NCI-H146 (cell line): Measurements from ENCODE around the gene S100P.

Experiments
- DNase-seq: peaks from one replicate; lab custom pipeline; 2025; lab: John Stamatoyannopoulos, UW

The S100P gene

GRCh38 chr4:6673191-6673659 is 20.5 kb upstream of the S100P start:
- DNase-seq, result peak; percentile 42

DNA sequence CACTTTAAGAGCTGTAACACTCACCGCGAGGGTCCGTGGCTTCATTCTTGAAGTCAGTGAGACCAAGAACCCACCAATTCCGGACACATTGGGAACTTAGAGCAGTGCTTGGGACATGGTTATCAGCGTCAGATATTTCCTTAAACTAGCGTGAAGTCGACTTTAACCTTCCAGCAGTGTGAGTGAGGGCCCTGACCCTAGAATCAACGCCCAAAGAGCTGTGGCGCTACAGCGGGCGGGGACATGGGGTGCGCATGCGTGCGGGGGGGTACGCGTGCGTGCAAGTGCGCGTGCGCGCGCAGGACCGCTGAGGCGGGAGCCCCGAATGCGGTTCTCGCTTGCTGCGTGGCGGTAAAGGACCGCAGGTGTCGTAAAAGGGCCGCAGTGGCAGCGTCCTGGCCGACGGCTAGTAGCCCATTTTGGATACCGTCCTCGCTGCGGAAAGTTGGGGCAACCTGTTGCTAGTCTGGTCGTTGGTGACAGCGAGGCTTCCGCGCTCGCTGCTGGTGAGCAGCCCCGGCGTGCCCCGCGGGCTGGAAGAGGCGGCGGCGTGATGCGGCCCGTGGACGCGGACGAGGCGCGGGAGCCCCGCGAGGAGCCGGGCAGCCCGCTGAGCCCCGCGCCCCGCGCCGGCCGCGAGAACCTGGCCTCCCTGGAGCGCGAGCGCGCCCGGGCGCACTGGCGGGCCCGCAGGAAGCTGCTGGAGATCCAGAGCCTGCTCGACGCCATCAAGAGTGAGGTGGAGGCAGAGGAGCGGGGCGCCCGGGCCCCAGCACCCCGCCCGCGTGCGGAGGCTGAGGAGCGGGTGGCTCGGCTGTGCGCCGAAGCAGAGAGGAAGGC is 19.8 kb upstream of the S100P start:
- peak; percentile 96 for DNase-seq

DNA sequence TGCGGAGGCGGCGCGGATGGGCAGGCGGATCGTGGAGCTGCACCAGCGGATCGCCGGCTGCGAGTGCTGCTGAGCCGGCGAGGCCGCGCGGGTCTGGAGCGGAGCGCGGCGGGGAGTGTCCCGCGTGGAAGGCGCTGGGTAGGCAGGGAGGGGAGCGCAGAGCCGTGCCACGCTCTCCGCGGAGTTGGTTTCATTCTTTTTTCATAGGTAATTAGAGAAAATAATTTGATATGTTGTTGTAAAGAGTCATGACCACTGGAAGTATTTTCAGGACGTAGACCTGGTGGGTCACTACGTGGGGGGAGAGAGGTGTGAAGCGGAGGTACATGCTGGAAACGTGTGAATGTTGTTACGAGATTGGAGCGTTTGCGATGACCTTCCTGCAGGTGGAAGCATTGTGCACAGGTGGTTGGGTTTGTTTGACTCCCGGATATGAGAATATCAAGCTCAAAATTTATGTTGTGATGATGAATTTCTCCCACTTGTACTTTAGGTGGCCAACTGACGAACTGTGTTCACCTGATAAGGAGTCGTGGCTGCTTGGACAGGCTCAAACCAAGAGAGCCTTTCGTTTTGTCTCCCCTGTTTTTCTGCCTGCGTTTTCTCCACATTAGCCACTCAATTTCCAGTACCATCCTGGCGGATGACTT is 19.1 kb upstream of the S100P start:
- peak; percentile 66 for DNase-seq

DNA sequence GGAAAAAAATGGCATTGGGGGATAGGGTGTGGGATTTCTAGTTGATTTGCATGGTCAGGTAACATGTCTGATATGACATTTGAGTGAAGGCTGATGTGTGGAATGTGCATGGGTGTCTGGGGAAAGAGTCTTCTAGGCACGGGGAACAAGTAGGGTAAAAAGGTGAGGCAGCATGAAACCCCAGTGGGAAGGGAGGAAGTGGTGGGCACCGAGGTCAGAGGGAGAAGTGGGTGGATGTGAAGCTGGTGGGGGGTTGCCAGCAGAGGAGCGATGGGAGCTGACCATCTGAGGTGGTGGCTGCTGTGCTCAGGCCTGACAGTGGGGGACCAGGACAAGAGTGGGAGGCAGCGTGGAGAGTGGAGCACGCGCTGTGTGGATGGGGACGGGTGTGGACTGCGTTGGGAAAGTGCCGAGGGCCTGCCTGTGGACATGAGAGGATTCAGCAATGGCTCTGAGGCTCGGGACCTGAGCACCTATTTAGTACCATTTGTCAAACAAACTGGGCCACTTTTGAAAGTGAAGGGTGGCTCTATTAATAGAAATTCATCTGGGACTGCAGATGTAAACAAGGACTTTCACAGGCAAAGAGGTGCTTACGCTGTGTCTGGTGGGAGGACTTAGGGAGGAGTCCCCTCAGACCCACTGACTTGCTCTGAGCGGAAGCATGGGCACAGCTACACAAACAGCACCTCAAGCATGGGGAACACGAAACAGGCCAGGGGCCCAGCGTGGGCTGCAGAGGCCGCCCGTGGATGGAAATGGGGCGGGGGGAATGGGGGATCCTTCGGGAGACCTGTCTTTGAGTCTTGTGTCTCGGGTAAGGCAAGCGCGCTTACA is 16.7 kb upstream of the S100P start:
- no peak for DNase-seq

DNA sequence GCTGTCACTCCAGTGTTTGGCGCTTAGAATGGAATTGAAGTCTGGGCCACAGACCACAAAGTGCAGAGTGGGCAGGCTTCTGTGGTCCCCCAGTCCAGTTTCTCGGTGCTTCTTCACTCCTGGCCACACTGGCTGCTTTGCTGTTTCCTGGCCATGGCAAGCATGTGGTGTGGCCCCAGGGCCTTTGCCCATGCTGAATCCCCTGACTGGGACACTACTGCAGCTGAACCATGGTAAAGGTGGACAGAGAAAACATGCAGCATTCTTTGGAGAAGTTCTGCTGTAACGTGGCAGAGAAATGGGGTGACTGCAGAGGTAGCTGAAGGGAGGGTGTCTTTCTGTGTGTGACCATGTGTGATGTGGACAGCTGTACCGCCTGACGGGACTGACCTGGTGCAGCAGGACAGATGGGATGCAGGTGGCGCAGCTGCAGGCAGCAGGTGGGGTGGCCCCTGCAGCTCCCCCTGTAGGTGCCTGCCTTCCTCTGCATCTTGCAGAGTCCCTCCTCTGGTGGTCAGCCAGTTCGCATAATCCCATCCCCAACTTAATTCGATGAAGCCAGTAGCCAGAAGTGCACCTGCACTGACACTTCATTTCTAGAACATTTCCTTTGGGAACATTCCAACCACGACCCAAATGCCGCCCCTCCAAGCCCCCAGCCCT is 13.2 kb upstream of the S100P start:
- peak; percentile 7 for DNase-seq

DNA sequence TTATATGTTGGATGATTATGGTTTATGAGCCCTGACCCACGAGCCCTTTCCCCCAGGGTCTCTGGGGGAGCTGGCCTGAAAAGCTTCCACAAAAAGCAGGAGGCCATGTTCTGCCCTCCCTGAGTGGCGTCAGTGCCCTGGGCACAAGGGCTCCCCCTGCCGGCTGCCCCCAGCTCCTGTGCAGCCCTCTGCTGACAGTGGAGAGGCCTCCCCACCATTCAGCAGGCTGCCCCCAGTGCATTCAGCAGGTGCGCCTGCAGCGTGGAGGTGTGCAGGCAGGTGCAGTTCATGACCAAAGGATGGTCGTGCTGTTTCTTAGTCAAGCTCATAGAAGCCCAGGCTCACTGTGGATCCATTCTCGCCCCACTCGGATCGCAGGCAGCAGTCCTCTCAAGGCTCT is 12.5 kb upstream of the S100P start:
- DNase-seq, result peak; percentile 7

GRCh38 chr4:6682862-6683590 is 10.7 kb upstream of the S100P start:
- no peak for DNase-seq

GRCh38 chr4:6684656-6685055 is 9.0 kb upstream of the S100P start:
- no peak for DNase-seq

GRCh38 chr4:6686104-6686787 is 7.4 kb upstream of the S100P start:
- no peak for DNase-seq

DNA sequence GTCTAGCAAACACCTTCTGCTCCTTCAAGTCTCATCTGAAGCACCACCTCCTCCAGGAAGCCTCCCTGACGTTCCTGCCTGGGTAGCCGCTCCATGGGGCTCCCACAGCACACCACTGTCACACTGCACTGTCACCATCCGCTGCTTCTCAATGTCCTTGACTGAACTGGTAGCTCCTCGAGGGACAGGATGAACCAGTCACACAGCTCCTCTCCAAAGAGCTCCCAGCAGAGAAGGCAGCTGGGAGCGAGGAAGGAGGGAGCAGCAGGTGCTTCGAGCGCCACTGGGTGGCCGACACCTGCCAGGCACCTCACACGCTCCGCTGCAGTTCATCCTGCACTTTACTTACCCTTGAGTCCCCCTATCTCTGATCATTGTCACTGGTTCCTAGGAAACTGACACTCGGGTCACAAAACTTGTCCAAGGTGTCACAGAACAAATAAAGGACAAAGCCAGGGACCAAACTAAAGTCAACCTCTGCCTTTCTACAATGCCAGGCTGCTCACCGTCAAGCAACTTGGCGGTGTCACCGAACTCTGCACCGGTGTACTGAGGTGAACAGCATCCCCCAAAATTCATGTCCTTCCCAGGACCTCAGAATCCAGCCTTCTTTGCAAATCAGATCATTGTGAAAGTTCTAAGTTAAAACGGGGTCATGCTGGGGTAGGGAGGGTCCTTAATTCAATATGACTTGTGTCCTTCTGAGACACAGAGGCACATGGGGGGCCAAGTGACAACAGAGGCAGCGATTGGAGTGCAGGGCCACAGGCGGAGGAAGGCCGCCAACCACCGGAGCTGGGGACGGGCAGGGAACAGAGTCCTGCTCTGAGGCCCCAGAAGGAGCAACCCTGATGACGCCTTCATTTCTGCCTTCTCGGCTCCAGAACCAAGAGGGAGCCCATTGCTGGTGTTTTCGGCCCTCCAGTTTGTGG is 5.5 kb upstream of the S100P start:
- DNase-seq, result no peak

DNA sequence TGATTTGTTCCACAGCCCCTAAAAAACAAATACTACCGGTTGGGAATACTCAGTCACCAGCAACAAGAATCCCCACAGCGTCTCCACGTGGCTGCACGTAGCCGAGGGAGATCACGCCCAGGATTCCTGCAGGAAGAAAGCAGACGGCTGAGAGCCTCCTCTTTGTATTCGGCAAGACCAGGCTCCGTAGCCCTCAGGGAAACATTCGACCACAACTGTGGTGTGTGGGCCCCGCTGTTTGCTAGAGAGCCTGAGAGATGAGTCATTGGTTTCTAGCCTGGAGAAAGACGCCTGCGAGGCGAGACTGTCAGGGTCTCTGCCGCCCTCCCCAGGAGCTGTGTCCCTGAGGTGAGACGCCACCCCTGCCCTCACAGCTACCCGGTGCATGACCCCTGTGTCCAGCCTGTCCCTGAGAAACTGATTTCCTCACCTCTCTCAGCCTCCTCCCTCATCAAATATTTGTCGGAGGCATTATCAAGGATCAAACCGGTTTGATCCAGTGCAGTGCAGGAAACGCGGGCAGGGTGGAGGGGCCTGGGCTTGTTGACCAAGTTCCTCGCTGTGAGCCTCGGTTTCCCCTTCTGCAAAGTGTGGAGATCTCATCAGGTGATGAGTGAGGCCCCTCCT is 4.7 kb upstream of the S100P start:
- DNase-seq, result no peak

- no peak for DNase-seq
These were observed 4.1 kb upstream of the S100P start for GRCh38 chr4:6689506-6689960.

DNA sequence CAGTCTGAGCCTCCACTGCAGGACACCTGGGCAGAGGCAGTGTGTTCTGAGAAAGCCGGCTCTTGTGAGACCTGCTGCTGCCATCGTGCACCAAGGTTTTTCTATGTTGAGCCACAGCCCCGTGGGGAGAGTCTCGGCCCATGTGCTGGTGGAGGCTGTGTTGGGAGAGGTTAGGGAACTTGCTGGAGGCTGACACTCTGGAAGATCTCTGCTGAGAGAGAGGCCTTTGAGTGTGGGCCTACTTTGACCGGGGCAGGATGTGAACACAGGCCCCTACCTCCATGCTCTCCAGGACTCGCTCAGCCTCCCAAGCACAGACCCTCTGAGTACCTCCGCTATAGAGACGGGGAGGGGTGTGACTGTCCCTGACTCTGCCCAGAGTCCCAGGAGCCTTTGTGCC is 1.3 kb upstream of the S100P start:
- DNase-seq, result no peak

DNA sequence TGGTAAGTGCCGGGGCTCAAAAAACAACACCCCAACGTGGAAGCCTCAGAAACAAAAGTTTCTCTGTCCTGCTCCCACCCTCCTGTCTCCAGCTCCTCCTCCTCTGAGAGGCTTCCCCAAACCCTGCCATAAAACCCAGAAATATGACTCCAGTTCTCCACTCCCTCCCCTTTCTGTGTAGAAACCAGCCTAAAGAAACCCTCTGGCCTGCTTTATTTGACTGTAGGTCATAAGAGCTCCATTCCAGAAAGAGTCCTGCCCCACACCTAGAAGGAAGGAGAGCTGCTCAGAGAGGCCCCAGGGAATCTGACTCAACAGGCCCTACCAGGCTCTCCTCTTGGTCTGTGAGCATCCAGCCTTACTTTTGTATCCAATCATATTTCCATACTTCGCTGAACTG is 872 bp upstream of the S100P start:
- DNase-seq, result no peak

DNA sequence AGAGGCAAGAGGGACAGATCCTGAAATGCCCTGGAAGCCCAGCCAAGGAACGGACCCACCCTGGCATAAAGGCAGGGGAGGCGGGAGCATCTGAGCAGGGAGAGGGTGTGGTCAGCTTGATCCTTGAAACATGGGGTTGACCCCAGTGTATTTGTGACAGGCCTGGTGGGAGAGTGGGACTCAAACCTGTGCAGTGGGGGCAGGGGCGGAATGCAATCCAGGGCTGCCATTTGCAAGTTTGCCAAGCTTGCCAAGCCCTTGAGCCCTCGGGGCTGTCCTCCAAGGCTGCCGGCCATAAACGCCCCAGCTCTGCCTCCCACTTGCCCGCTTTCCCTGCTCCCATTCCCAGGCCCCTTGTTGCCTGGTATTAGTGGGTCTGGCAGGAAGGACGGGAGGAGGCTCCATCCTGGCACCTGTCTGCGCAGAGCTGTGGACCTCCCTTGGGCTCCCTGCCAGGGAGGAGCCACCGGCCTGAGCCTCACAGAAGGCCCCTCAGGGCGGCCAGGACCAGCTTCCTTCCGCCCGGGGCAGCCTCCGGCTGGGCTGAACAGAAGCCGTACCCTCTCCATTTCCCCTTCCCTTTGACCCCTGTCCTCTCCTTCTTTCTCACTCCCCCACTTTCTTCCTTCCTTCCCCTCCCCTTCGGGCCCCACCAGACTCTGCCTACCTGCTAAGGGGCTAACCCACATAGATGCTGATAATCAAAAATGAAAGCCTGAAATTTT is 661 bp downstream of the S100P start:
- DNase-seq, result no peak

- peak; percentile 52 for DNase-seq
These were observed 2.3 kb downstream of the S100P start for GRCh38 chr4:6695660-6696610.

DNA sequence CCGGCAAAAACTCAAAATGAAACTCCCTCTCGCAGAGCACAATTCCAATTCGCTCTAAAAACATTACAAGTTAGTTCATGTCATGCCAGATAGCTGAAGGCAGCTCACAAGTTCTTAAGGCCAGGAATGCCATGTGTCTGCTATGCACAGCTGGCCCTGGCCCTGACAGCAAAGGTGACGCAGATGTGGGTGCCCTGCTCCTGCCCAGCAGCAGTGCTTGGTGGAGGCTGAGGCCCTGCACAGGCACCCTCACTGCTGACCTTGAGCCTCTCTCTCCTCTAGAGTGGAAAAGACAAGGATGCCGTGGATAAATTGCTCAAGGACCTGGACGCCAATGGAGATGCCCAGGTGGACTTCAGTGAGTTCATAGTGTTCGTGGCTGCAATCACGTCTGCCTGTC is 2.9 kb downstream of the S100P start:
- no peak for DNase-seq
